Cardiac muscle cell (in vitro differentiated cells and primary cell): Measurements from ENCODE around the gene BPIFB6. TPM values are rescaled to one million over a fixed set of nuclear protein-coding genes. Genes with fewer than 3 reads are reported as not detected.

Source experiments
- DNase-seq, 2 donors: peaks; one replicate each; pipeline versions ENCODE4 v3.0.0 to v3.0.0-alpha.2; 2010 to 2017; ENCODE audit warnings: low read depth in 1 of 2, low spot score in 1 of 2
- H3K27ac ChIP-seq: fragments of 200-600 bp; sonication (generic); 2 replicates; pipeline ENCODE4 v1.5.1; 2016
- H3K27me3 ChIP-seq: fragments of 200-600 bp; sonication (generic); 2 replicates; pipeline ENCODE4 v1.6.0; 2016; ENCODE audit warnings: control low read depth
- H3K36me3 ChIP-seq: fragments of 200-600 bp; sonication (generic); 2 replicates; pipeline ENCODE4 v1.5.1; 2016; ENCODE audit warnings: control low read depth
- H3K4me1 ChIP-seq: fragments of 200-600 bp; sonication (generic); 2 replicates; pipeline ENCODE4 v1.8.1; 2017; ENCODE audit warnings: low read depth, mild to moderate bottlenecking, mixed run types
- H3K4me3 ChIP-seq: fragments of 200-600 bp; sonication (generic); 2 replicates; pipeline ENCODE4 v1.5.1; 2016; ENCODE audit warnings: mild to moderate bottlenecking
- H3K9me3 ChIP-seq: fragments of 200-600 bp; sonication (generic); 2 replicates; pipeline ENCODE4 v1.5.1; 2017; ENCODE audit warnings: low read depth, mild to moderate bottlenecking, control low read depth
- polyA plus RNA-seq: library from polyadenylated mRNA; unstranded; fragments of >200 nt; fragmentation: Nextera tagmentation; extraction: Ambion mirVana; gene quantifications from 2 replicates; pipeline ENCODE4 v1.2.1, GENCODE V29; 2016
- total RNA-seq: library from RNA; depleted of rRNA; stranded (reverse); fragments of >200 nt; gene quantifications from 2 replicates; pipeline ENCODE4 v1.2.3, GENCODE V29; 2016
- TF ChIP-seq, protein P1 (sequence below): IDR thresholded peaks from 2 replicates; pipeline ENCODE4 v1.5.1; 2012; ENCODE audit warnings: low read depth, mild to moderate bottlenecking, low read length

Gene BPIFB6
- total and polyA plus RNA-seq, 2 experiments from 2014 or later = not detected

DNA sequence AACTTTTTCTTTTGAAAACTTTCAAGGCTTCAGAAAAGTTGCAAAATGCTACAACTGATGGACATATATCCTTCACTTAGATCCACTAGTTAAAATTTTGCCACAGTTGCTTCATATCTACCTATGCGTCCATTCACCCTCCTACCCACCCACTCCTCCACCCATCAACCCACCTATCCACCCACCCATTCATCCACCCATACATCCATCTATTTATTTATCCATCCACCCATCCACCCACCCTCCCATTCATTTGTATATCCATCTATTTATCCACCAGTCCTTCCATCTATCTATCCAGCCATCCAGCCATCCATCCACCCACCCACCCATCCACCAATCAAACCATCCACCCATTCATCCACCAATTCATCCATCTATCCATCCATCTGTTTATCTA is 61.6 kb downstream of the BPIFB6 start:
- TF ChIP-seq, protein P1, sequence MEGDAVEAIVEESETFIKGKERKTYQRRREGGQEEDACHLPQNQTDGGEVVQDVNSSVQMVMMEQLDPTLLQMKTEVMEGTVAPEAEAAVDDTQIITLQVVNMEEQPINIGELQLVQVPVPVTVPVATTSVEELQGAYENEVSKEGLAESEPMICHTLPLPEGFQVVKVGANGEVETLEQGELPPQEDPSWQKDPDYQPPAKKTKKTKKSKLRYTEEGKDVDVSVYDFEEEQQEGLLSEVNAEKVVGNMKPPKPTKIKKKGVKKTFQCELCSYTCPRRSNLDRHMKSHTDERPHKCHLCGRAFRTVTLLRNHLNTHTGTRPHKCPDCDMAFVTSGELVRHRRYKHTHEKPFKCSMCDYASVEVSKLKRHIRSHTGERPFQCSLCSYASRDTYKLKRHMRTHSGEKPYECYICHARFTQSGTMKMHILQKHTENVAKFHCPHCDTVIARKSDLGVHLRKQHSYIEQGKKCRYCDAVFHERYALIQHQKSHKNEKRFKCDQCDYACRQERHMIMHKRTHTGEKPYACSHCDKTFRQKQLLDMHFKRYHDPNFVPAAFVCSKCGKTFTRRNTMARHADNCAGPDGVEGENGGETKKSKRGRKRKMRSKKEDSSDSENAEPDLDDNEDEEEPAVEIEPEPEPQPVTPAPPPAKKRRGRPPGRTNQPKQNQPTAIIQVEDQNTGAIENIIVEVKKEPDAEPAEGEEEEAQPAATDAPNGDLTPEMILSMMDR = no peak
- Histone ChIP-seq H3K4me1 (no peaks in the 10 kb centered on the region), H3K9me3 (no peaks in the 10 kb centered on the region), H3K36me3 (no peaks in the 10 kb centered on the region), H3K4me3 (no peak overlapping the region), H3K27me3 (no peaks in the 10 kb centered on the region), H3K27ac (no peak overlapping the region)
- no peak for DNase-seq

DNA sequence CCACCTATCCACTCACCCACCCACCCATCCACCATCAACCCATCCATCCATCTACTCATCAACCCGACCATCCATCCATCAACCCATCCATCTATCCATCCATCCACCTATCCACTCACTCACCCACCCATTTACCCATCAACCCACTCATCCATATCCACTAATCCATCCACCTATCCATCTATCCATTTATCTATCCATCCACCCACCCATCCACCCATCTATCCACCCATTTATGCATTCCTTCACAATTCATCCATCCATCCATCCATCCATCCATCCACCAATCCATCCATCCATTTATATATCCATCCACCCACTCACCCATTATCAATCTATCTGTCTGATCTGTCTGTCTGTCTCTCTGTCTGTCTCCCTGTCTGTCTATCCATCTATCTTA is 62.1 kb downstream of the BPIFB6 start:
- Histone ChIP-seq H3K27me3 (no peaks in the 10 kb centered on the region), H3K27ac (no peak overlapping the region), H3K9me3 (no peaks in the 10 kb centered on the region), H3K36me3 (no peaks in the 10 kb centered on the region), H3K4me3 (no peak overlapping the region), H3K4me1 (no peaks in the 10 kb centered on the region)
- TF ChIP-seq, protein P1 = no peak
- DNase-seq = no peak

Other genes starting within 250 kb of the BPIFB6 start
- 106 and 117 TPM in 2 replicates for gene MAPRE1, start 211.7 kb upstream of the BPIFB6 start, total RNA-seq
- gene MAPRE1, start 211.7 kb upstream of the BPIFB6 start, polyA plus RNA-seq = 103 and 127 TPM in 2 replicates
- not detected in 2 replicates for gene EFCAB8, start 172.7 kb upstream of the BPIFB6 start, total RNA-seq
- gene EFCAB8, start 172.7 kb upstream of the BPIFB6 start, polyA plus RNA-seq = 0.54 TPM in 1 of 2 replicates, not detected in the other
- not detected in 2 replicates for gene SUN5, start 27.2 kb upstream of the BPIFB6 start, total RNA-seq
- not detected in 2 replicates for gene SUN5, start 27.2 kb upstream of the BPIFB6 start, polyA plus RNA-seq
- not detected in 2 replicates for gene BPIFB2, start 23.9 kb upstream of the BPIFB6 start, total RNA-seq
- gene BPIFB2, start 23.9 kb upstream of the BPIFB6 start, polyA plus RNA-seq = not detected in 2 replicates
- not detected in 2 replicates for gene BPIFB3, start 22.3 kb downstream of the BPIFB6 start, total RNA-seq
- gene BPIFB3, start 22.3 kb downstream of the BPIFB6 start, polyA plus RNA-seq = not detected in 2 replicates
- gene BPIFB4, start 48.0 kb downstream of the BPIFB6 start, total RNA-seq = not detected in 2 replicates
- gene BPIFB4, start 48.0 kb downstream of the BPIFB6 start, polyA plus RNA-seq = not detected in 2 replicates
- not detected in 2 replicates for gene BPIFA2, start 136.5 kb downstream of the BPIFB6 start, total RNA-seq
- gene BPIFA2, start 136.5 kb downstream of the BPIFB6 start, polyA plus RNA-seq = not detected in 2 replicates
- not detected in 2 replicates for gene BPIFA3, start 185.7 kb downstream of the BPIFB6 start, total RNA-seq
- gene BPIFA3, start 185.7 kb downstream of the BPIFB6 start, polyA plus RNA-seq = not detected in 2 replicates
- gene BPIFA1, start 204.3 kb downstream of the BPIFB6 start, total RNA-seq = not detected in 2 replicates
- gene BPIFA1, start 204.3 kb downstream of the BPIFB6 start, polyA plus RNA-seq = not detected in 2 replicates